Testis (tissue), 3 donors: ENCODE results near the gene CMKLR1. TPM values are rescaled to one million over a fixed set of nuclear protein-coding genes. Genes with fewer than 3 reads are reported as not detected.

Source experiments
- DNase-seq: peaks from one replicate; pipeline ENCODE4 v3.0.0-alpha.2; 2019
- H3K27ac ChIP-seq, 2 donors: fragments of 200-600 bp; sonication (generic); one replicate each; pipeline ENCODE4 v1.5.1; 2019
- H3K27me3 ChIP-seq: fragments of 200-600 bp; sonication (generic); one replicate; pipeline ENCODE4 v1.5.1; 2019
- H3K36me3 ChIP-seq: fragments of 200-600 bp; sonication (generic); one replicate; pipeline ENCODE4 v1.5.1; 2017; ENCODE audit warnings: low read depth; ENCODE audit errors: missing control alignments
- H3K4me1 ChIP-seq: fragments of 200-600 bp; sonication (generic); one replicate; pipeline ENCODE4 v1.5.1; 2019
- H3K4me3 ChIP-seq, 2 donors: fragments of 200-600 bp; sonication (generic); one replicate each; pipeline ENCODE4 v1.5.1; 2017 to 2019
- H3K9me3 ChIP-seq: fragments of 200-600 bp; sonication (generic); one replicate; pipeline ENCODE4 v1.5.1; 2017
- CTCF ChIP-seq, 3 experiments: fragments of 450-650 bp in 2 of 3; fragments of 200-600 bp in 1 of 3; sonication (generic) in 1 of 3; IDR thresholded peaks; one replicate each; pipeline ENCODE4 v1.5.1; 2016 to 2019; ENCODE audit warnings: antibody characterized with exemption in 3 of 3, mild to moderate bottlenecking in 2 of 3, moderate library complexity in 1 of 3
- POLR2A ChIP-seq: fragments of 450-650 bp; IDR thresholded peaks from one replicate; pipeline ENCODE4 v1.6.1; 2017; ENCODE audit warnings: antibody characterized with exemption, mild to moderate bottlenecking, moderate library complexity
- WGBS, 2 donors: methylation state at CpG; one replicate each; pipeline ENCODE4 v1.1.5; 2018; 5-methylcytosine and 5-hydroxymethylcytosine counted together
- intact Hi-C: fragments of 100-400 bp; cut with DNase I; formaldehyde crosslinking; loops from one replicate; pipeline ENCODE4 v1.15.1; 2023; ENCODE audit warnings: low total_unique reads
- polyA plus RNA-seq: library from polyadenylated mRNA; stranded (reverse); fragments of 350-450 nt; fragmentation: Illumina TruSeq; extraction: RNeasy Lipid Tissue Mini Kit (QIAGEN cat#74804); gene quantifications from one replicate; pipeline ENCODE4 v1.2.3, GENCODE V29; 2014; ENCODE audit warnings: low read depth, low replicate concordance; ENCODE audit not compliant: insufficient read depth
- total RNA-seq, 2 donors: library from RNA; depleted of rRNA; stranded (reverse); fragments of >200 nt; gene quantifications; one replicate each; pipeline ENCODE4 v1.2.3, GENCODE V29; 2016

CMKLR1 gene
- total and polyA plus RNA-seq, 3 donors from 2014 or later, result 2.4 to 9.5 (median 4.8) TPM

GRCh38 chr12:108370415-108370814, 31.3 kb upstream of the CMKLR1 start:
- H3K4me1 ChIP-seq, result no peaks in the 10 kb centered on the region
- no peak overlapping the region for H3K4me3 ChIP-seq
- no peak for TF ChIP-seq CTCF (IDR thresholded peaks at IDR 0.05)
- TF ChIP-seq POLR2A, result no peak
- H3K9me3 ChIP-seq, result no peaks in the 10 kb centered on the region
- no peaks in the 10 kb centered on the region for H3K27me3 ChIP-seq
- H3K27ac ChIP-seq, result no peak overlapping the region
- DNase-seq, result no peak
- intact Hi-C loops, result no loop called here
- 72 to 89% methylated on average over 5 of the region's 5 CpGs for WGBS, 2 donors
- no peaks in the 10 kb centered on the region for H3K36me3 ChIP-seq

DNA sequence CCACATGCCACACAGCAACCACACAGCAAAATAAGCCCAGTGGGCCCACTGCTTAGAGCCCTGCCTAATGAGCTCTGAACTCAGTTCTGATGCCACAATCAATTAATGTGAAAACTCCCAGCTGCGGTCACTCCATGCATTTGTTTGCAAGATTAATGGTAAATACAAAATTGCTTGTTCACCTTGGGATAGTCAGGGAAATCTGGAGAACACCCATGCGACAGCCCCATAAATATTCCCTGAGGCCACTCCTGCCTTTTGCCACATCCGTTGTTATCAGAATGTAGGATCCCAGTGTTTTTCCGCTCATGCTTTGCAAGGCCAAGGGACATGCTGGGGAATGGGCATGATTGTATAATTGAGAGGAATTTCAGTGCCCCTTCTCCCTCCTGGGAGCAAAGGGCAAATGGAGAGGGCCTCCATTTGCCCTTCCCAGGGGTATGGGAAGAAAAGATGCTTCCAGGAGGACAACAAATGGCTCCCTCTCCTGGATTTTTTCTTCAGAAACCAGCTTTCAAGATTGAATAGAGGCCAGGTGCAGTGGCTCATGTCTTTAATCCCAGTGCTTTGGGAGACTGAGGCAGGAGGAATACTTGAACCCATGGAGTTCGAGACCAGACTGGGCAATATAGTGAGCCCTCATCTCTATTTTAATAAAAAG, 30.8 kb upstream of the CMKLR1 start:
- no peaks in the 10 kb centered on the region for H3K9me3 ChIP-seq
- TF ChIP-seq POLR2A (no peak), CTCF (IDR thresholded peaks at IDR 0.05) (no peak)
- no peaks in the 10 kb centered on the region for H3K4me1 ChIP-seq
- no peak for DNase-seq
- WGBS, 2 donors, result 80 to 85% methylated on average over 5 of the region's 5 CpGs
- no peaks in the 10 kb centered on the region for H3K36me3 ChIP-seq
- intact Hi-C loops, result no loop called here
- H3K4me3 ChIP-seq, result no peak overlapping the region
- H3K27ac ChIP-seq, result no peak overlapping the region
- H3K27me3 ChIP-seq, result no peaks in the 10 kb centered on the region

DNA sequence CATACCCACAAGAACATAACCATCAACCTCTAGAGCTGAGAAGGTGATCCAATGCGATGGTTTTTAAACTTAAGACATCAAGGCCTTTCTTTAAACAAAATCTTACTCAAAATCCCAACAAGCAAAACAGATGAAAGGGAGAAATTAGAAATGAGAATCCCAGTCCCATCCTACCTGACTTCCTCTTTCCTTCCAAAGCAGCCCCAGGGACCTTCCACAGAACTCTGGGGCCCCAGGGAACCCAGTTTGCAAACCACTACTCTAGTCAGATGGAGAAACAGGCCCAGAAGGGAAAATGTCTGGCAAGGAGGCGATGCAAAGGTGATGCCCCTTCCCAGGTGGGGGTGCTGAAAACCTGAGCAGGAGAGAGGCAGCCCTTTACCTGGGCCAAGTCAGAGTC, 29.0 kb upstream of the CMKLR1 start:
- H3K36me3 ChIP-seq, result no peaks in the 10 kb centered on the region
- TF ChIP-seq CTCF (IDR thresholded peaks at IDR 0.05), result no peak
- no peak for TF ChIP-seq POLR2A
- no peak overlapping the region for H3K4me3 ChIP-seq
- intact Hi-C loops, result no loop called here
- no peaks in the 10 kb centered on the region for H3K9me3 ChIP-seq
- no peaks in the 10 kb centered on the region for H3K27me3 ChIP-seq
- DNase-seq, result no peak
- WGBS, 2 donors, result 82 to 95% methylated on average over 2 of the region's 2 CpGs
- no peaks in the 10 kb centered on the region for H3K4me1 ChIP-seq
- H3K27ac ChIP-seq, result no peak overlapping the region

DNA sequence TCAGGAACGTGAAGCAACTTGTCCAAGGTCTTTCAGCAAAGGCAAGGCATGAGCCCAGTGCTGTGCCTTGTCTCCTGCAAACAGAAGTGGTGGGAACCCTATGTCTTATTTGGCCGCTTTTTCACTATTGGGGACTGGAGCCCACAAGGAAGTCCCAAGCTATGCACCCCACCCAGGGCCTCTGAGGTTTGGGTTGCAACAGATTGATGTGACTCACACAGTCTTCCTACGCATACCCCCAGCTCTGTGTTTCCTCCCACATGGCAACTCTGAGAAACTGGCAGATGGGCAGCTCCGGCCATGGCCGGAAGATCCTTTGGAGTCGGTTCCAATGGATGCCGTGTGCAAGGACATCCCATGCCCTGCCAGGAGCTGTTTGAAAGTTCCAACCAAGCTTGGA, 28.3 kb upstream of the CMKLR1 start:
- DNase-seq, result peak; percentile 25
- WGBS, 2 donors, result 81 to 83% methylated on average over 2 to 7 of the region's 7 CpGs
- Histone ChIP-seq H3K9me3 (no peaks in the 10 kb centered on the region), H3K4me1 (no peaks in the 10 kb centered on the region), H3K27me3 (no peaks in the 10 kb centered on the region), H3K27ac (no peak overlapping the region), H3K36me3 (no peaks in the 10 kb centered on the region), H3K4me3 (no peak overlapping the region)
- intact Hi-C loops, result no loop called here
- TF ChIP-seq CTCF (IDR thresholded peaks at IDR 0.05) (no peak), POLR2A (no peak)

DNA sequence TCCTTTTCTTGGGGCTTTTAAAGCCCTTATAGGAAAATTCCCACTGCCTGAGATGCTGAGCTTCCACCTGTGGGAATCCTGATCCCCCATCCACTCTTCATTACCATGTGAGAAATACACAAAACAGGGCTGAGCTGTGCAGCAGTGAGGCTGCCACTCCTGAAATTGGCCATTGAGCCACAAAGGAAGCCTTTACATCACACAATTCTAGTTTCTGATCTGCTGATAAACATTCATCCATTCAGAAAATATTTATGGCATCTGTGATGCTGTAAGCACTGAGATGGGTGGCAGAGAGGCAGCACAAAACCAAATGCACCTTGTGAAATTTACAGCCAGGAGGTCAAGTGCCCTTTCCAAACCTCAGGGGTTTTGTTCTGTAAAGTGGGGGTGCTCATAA, 26.2 kb upstream of the CMKLR1 start:
- Histone ChIP-seq H3K27ac (no peak overlapping the region), H3K9me3 (no peaks in the 10 kb centered on the region), H3K36me3 (no peaks in the 10 kb centered on the region), H3K4me3 (no peak overlapping the region), H3K27me3 (no peaks in the 10 kb centered on the region), H3K4me1 (no peaks in the 10 kb centered on the region)
- no peak for TF ChIP-seq POLR2A
- no peak for TF ChIP-seq CTCF (IDR thresholded peaks at IDR 0.05)
- no peak for DNase-seq
- intact Hi-C loops, result no loop called here
